ENCODE data around the gene NELL1.

Gene NELL1

GRCh38 chr11:21588754-21589153 is 919.4 kb downstream of the NELL1 start:
- Histone ChIP-seq H3K4me3 (ENCODE audit: low read depth in 1 of 2, low read length in 2 of 2) (no peak overlapping the region), H3K4me1 (ENCODE audit: control insufficient read depth in 1 of 2, insufficient read depth in 2 of 2, low read length in 2 of 2) (no peaks in the 10 kb centered on the region), H3K9ac (ENCODE audit: low read depth in 1 of 2, low read length in 2 of 2) (no peak overlapping the region), H3K27me3 (ENCODE audit: control insufficient read depth in 1 of 2, insufficient read depth in 2 of 2, low read length in 2 of 2) (no peaks in the 10 kb centered on the region), H3K9me3 (ENCODE audit: control insufficient read depth in 1 of 2, low read length in 2 of 2) (no peaks in the 10 kb centered on the region), H3K36me3 (ENCODE audit: control insufficient read depth in 1 of 2, insufficient read depth in 2 of 2, low read length in 2 of 2) (no peaks in the 10 kb centered on the region), H3K27ac (ENCODE audit: low read depth, low read length) (no peak overlapping the region)

DNA sequence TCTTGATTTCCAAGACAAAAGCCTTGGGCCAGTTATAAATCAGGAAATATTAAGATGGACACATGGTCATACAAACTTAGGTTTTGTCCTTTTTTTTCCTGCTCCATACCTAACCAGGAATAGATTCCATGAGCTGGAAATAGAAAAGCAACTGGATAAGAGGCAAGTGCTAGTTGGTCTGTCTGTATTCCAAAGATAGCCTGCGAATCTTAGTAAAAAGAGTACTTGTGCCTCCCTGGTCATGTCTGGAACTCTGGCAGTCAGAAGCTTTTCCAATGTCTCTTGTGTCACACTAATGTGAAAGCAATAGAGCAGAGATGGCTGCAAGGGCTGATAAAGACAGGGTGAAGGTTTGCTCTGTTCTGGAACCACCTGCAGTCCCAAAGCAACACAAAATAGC is 933.3 kb downstream of the NELL1 start:
- H3K9ac ChIP-seq (ENCODE audit: low read depth in 1 of 2, low read length in 2 of 2), result no peak overlapping the region

DNA sequence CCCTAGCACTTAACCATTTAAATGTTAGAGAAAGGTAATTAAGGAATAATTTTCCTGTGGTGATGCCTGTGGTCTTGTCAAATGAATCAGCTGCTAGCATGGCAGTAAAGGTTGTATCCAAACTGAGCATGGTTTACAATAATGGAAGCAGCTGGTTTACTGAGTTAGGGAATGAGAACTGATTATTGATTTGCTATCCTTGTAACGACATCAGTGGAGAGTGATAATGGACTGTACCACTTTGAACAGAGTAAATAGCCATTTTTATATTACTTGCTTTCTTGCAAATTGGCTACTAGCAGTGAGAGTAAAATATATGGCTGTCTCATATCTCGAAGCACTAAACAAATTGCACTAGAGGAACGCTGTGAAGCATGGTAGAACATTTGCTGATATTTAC is 934.5 kb downstream of the NELL1 start:
- no peak overlapping the region for H3K27ac ChIP-seq (ENCODE audit: low read depth, low read length)
- H3K4me3 ChIP-seq (ENCODE audit: low read depth in 1 of 2, low read length in 2 of 2), result no peak overlapping the region
- H3K9ac ChIP-seq (ENCODE audit: low read depth in 1 of 2, low read length in 2 of 2), result no peak overlapping the region
- H3K4me1 ChIP-seq (ENCODE audit: control insufficient read depth in 1 of 2, insufficient read depth in 2 of 2, low read length in 2 of 2), result no peaks in the 10 kb centered on the region
- H3K36me3 ChIP-seq (ENCODE audit: control insufficient read depth in 1 of 2, insufficient read depth in 2 of 2, low read length in 2 of 2), result no peaks in the 10 kb centered on the region
- no peaks in the 10 kb centered on the region for H3K27me3 ChIP-seq (ENCODE audit: control insufficient read depth in 1 of 2, insufficient read depth in 2 of 2, low read length in 2 of 2)
- no peaks in the 10 kb centered on the region for H3K9me3 ChIP-seq (ENCODE audit: control insufficient read depth in 1 of 2, low read length in 2 of 2)

More for the DNA sequence above, 933.3 kb downstream of the NELL1 start:
- H3K36me3 ChIP-seq (ENCODE audit: control insufficient read depth in 1 of 2, insufficient read depth in 2 of 2, low read length in 2 of 2), result no peaks in the 10 kb centered on the region
- no peaks in the 10 kb centered on the region for H3K4me1 ChIP-seq (ENCODE audit: control insufficient read depth in 1 of 2, insufficient read depth in 2 of 2, low read length in 2 of 2)
- no peaks in the 10 kb centered on the region for H3K9me3 ChIP-seq (ENCODE audit: control insufficient read depth in 1 of 2, low read length in 2 of 2)
- H3K27me3 ChIP-seq (ENCODE audit: control insufficient read depth in 1 of 2, insufficient read depth in 2 of 2, low read length in 2 of 2), result no peaks in the 10 kb centered on the region
- no peak overlapping the region for H3K27ac ChIP-seq (ENCODE audit: low read depth, low read length)
- no peak overlapping the region for H3K4me3 ChIP-seq (ENCODE audit: low read depth in 1 of 2, low read length in 2 of 2)

DNA sequence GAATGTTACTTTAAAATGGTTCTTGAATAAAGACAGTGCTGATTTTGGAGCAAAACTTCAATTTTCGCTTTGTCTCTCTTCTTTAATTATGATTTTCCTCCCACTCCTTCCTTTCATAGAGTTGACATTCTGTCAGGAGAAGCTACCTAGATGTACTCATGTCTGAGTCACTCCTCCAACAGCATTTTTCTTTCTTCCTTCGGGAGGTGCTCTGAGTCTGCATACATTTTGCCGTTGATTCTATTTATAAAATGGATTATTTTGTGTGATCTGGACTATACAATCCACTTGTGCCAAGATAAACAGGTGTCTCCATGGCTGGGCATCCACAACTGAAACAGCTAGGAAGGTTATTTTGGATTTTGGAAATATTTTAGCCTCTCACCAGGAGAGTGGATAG is 935.2 kb downstream of the NELL1 start:
- no peaks in the 10 kb centered on the region for H3K4me1 ChIP-seq (ENCODE audit: control insufficient read depth in 1 of 2, insufficient read depth in 2 of 2, low read length in 2 of 2)
- no peak overlapping the region for H3K27ac ChIP-seq (ENCODE audit: low read depth, low read length)
- no peaks in the 10 kb centered on the region for H3K9me3 ChIP-seq (ENCODE audit: control insufficient read depth in 1 of 2, low read length in 2 of 2)
- H3K36me3 ChIP-seq (ENCODE audit: control insufficient read depth in 1 of 2, insufficient read depth in 2 of 2, low read length in 2 of 2), result no peaks in the 10 kb centered on the region
- H3K27me3 ChIP-seq (ENCODE audit: control insufficient read depth in 1 of 2, insufficient read depth in 2 of 2, low read length in 2 of 2), result no peaks in the 10 kb centered on the region
- no peak overlapping the region for H3K9ac ChIP-seq (ENCODE audit: low read depth in 1 of 2, low read length in 2 of 2)
- H3K4me3 ChIP-seq (ENCODE audit: low read depth in 1 of 2, low read length in 2 of 2), result no peak overlapping the region

DNA sequence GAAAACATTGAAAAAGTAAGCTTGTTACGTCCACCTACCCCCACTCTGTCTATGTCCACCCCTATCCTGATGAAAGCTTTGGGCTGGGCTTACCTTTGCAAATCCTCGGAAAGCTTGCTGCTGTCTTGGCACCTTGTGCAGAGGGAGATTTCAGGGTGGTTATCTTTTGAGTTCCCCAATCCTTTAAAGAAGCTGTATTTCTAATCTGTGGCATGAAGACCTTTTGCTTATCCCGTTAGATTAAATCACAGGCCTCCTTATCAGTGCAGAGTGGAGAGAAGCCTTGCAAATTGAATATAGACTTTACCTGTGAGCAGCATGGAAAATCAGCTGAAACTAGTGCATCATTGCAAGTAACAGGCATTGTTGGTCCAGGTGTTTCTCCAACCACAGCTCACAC is 942.9 kb downstream of the NELL1 start:
- Histone ChIP-seq H3K27me3 (ENCODE audit: control insufficient read depth in 1 of 2, insufficient read depth in 2 of 2, low read length in 2 of 2) (no peaks in the 10 kb centered on the region), H3K4me3 (ENCODE audit: low read depth in 1 of 2, low read length in 2 of 2) (no peak overlapping the region), H3K4me1 (ENCODE audit: control insufficient read depth in 1 of 2, insufficient read depth in 2 of 2, low read length in 2 of 2) (no peaks in the 10 kb centered on the region), H3K9me3 (ENCODE audit: control insufficient read depth in 1 of 2, low read length in 2 of 2) (no peaks in the 10 kb centered on the region), H3K36me3 (ENCODE audit: control insufficient read depth in 1 of 2, insufficient read depth in 2 of 2, low read length in 2 of 2) (no peaks in the 10 kb centered on the region), H3K27ac (ENCODE audit: low read depth, low read length) (no peak overlapping the region), H3K9ac (ENCODE audit: low read depth in 1 of 2, low read length in 2 of 2) (no peak overlapping the region)

GRCh38 chr11:21614961-21615360 is 945.6 kb downstream of the NELL1 start:
- H3K9ac ChIP-seq (ENCODE audit: low read depth in 1 of 2, low read length in 2 of 2), result no peak overlapping the region
- no peak overlapping the region for H3K27ac ChIP-seq (ENCODE audit: low read depth, low read length)
- H3K9me3 ChIP-seq (ENCODE audit: control insufficient read depth in 1 of 2, low read length in 2 of 2), result no peaks in the 10 kb centered on the region
- no peaks in the 10 kb centered on the region for H3K36me3 ChIP-seq (ENCODE audit: control insufficient read depth in 1 of 2, insufficient read depth in 2 of 2, low read length in 2 of 2)
- H3K4me3 ChIP-seq (ENCODE audit: low read depth in 1 of 2, low read length in 2 of 2), result no peak overlapping the region
- H3K27me3 ChIP-seq (ENCODE audit: control insufficient read depth in 1 of 2, insufficient read depth in 2 of 2, low read length in 2 of 2), result no peaks in the 10 kb centered on the region
- H3K4me1 ChIP-seq (ENCODE audit: control insufficient read depth in 1 of 2, insufficient read depth in 2 of 2, low read length in 2 of 2), result no peaks in the 10 kb centered on the region

DNA sequence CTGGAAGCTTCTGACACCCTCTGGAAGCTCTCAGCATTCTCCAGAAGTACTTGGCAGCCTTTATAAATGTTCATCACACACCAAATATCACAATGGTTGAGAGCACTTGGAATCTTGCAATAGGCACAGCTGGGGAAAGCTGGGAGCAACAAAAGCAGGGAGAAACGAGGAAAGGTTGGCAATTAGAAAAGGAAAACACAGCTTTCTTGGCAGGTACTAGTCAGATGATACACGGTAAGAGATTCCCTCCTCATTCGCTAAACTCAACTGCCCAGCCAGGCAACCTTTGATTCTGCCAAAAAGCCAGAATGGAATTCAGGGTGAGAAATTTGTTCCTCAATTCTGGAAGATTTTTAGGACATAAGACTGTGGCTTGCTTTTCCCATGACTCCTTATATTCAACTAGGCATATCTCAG is 946.6 kb downstream of the NELL1 start:
- Histone ChIP-seq H3K9ac (ENCODE audit: low read depth in 1 of 2, low read length in 2 of 2) (no peak overlapping the region), H3K27me3 (ENCODE audit: control insufficient read depth in 1 of 2, insufficient read depth in 2 of 2, low read length in 2 of 2) (no peaks in the 10 kb centered on the region), H3K9me3 (ENCODE audit: control insufficient read depth in 1 of 2, low read length in 2 of 2) (no peaks in the 10 kb centered on the region), H3K36me3 (ENCODE audit: control insufficient read depth in 1 of 2, insufficient read depth in 2 of 2, low read length in 2 of 2) (no peaks in the 10 kb centered on the region), H3K27ac (ENCODE audit: low read depth, low read length) (no peak overlapping the region), H3K4me1 (ENCODE audit: control insufficient read depth in 1 of 2, insufficient read depth in 2 of 2, low read length in 2 of 2) (no peaks in the 10 kb centered on the region), H3K4me3 (ENCODE audit: low read depth in 1 of 2, low read length in 2 of 2) (no peak overlapping the region)

GRCh38 chr11:21622566-21622965 is 953.2 kb downstream of the NELL1 start:
- H3K36me3 ChIP-seq (ENCODE audit: control insufficient read depth in 1 of 2, insufficient read depth in 2 of 2, low read length in 2 of 2), result no peaks in the 10 kb centered on the region
- no peak overlapping the region for H3K4me3 ChIP-seq (ENCODE audit: low read depth in 1 of 2, low read length in 2 of 2)
- no peaks in the 10 kb centered on the region for H3K4me1 ChIP-seq (ENCODE audit: control insufficient read depth in 1 of 2, insufficient read depth in 2 of 2, low read length in 2 of 2)
- no peaks in the 10 kb centered on the region for H3K9me3 ChIP-seq (ENCODE audit: control insufficient read depth in 1 of 2, low read length in 2 of 2)
- no peaks in the 10 kb centered on the region for H3K27me3 ChIP-seq (ENCODE audit: control insufficient read depth in 1 of 2, insufficient read depth in 2 of 2, low read length in 2 of 2)
- no peak overlapping the region for H3K27ac ChIP-seq (ENCODE audit: low read depth, low read length)
- H3K9ac ChIP-seq (ENCODE audit: low read depth in 1 of 2, low read length in 2 of 2), result no peak overlapping the region

DNA sequence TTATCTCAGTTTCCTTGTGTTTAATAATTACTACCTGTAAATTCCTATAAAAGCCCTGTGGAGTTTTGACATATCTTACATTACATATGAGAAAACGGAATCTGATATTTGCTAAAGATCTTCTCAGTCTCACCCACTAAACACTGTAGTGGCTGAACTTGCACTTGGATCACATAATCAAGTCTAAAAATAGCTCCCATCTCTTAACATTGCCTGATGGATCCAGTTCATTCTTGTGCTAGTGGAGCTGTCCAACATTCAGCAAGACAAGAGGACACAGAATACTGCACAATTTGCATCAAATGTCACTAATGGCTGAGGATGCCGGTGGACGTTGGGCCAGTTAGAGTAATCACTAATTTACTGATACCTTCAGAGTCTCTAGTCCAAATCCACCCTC is 953.6 kb downstream of the NELL1 start:
- H3K9ac ChIP-seq (ENCODE audit: low read depth in 1 of 2, low read length in 2 of 2), result no peak overlapping the region
- H3K4me3 ChIP-seq (ENCODE audit: low read depth in 1 of 2, low read length in 2 of 2), result no peak overlapping the region
- H3K4me1 ChIP-seq (ENCODE audit: control insufficient read depth in 1 of 2, insufficient read depth in 2 of 2, low read length in 2 of 2), result no peaks in the 10 kb centered on the region
- H3K36me3 ChIP-seq (ENCODE audit: control insufficient read depth in 1 of 2, insufficient read depth in 2 of 2, low read length in 2 of 2), result no peaks in the 10 kb centered on the region
- H3K9me3 ChIP-seq (ENCODE audit: control insufficient read depth in 1 of 2, low read length in 2 of 2), result no peaks in the 10 kb centered on the region
- H3K27ac ChIP-seq (ENCODE audit: low read depth, low read length), result no peak overlapping the region
- H3K27me3 ChIP-seq (ENCODE audit: control insufficient read depth in 1 of 2, insufficient read depth in 2 of 2, low read length in 2 of 2), result no peaks in the 10 kb centered on the region

Data from duodenal mucosa (tissue), 2 donors.